Measurements from ENCODE around the gene SMIM35. TPM values are rescaled to one million over a fixed set of nuclear protein-coding genes. Genes with fewer than 3 reads are reported as not detected.

Gene SMIM35
- total RNA-seq, 4 donors from 2014 or later: not detected

- Histone ChIP-seq H3K27ac (no peak overlapping the region), H3K36me3 (no peaks in the 10 kb centered on the region), H3K9me3 (no peaks in the 10 kb centered on the region), H3K27me3 (peaks cover 13% of the 10 kb centered on the region), H3K4me3 (no peak overlapping the region), H3K4me1 (peaks cover 14% of the 10 kb centered on the region)
- TF ChIP-seq CTCF (IDR thresholded peaks at IDR 0.05) (no peak), POLR2AphosphoS5 (IDR thresholded peaks at IDR 0.05) (no peak), EP300 (IDR thresholded peaks at IDR 0.05) (no peak), POLR2A (IDR thresholded peaks at IDR 0.05) (no peak)
- DNase-seq (ENCODE audit: low spot score in 2 of 2): no peak
These were observed 2.1 kb downstream of the SMIM35 start for GRCh38 chr11:118084656-118085055.

- H3K9me3 ChIP-seq: no peaks in the 10 kb centered on the region
- peaks cover 18% of the 10 kb centered on the region for H3K4me1 ChIP-seq
- TF ChIP-seq POLR2AphosphoS5 (IDR thresholded peaks at IDR 0.05) (no peak), POLR2A (IDR thresholded peaks at IDR 0.05) (no peak), CTCF (IDR thresholded peaks at IDR 0.05) (no peak), EP300 (IDR thresholded peaks at IDR 0.05) (no peak)
- WGBS: 18% methylated on average over 4 of the region's 4 CpGs
- H3K36me3 ChIP-seq: no peaks in the 10 kb centered on the region
- no peak overlapping the region for H3K4me3 ChIP-seq
- H3K27ac ChIP-seq: no peak overlapping the region
- DNase-seq (ENCODE audit: low spot score in 2 of 2): no peak
- peaks cover 17% of the 10 kb centered on the region for H3K27me3 ChIP-seq
These were observed 2.5 kb downstream of the SMIM35 start for GRCh38 chr11:118084247-118084646.

- H3K9me3 ChIP-seq: no peaks in the 10 kb centered on the region
- no peak overlapping the region for H3K27ac ChIP-seq
- peaks cover 23% of the 10 kb centered on the region for H3K27me3 ChIP-seq
- H3K4me3 ChIP-seq: no peak overlapping the region
- WGBS: 69% methylated on average over 20 of the region's 21 CpGs
- H3K4me1 ChIP-seq: peaks cover 20% of the 10 kb centered on the region
- DNase-seq (ENCODE audit: low spot score in 2 of 2): no peak
- TF ChIP-seq CTCF (IDR thresholded peaks at IDR 0.05) (no peak), POLR2AphosphoS5 (IDR thresholded peaks at IDR 0.05) (no peak), POLR2A (IDR thresholded peaks at IDR 0.05) (no peak), EP300 (IDR thresholded peaks at IDR 0.05) (no peak)
- no peaks in the 10 kb centered on the region for H3K36me3 ChIP-seq
These were observed 3.7 kb downstream of the SMIM35 start for GRCh38 chr11:118082880-118083552.

- 81% methylated on average over 18 of the region's 18 CpGs for WGBS
- no peaks in the 10 kb centered on the region for H3K36me3 ChIP-seq
These were observed 5.4 kb downstream of the SMIM35 start for GRCh38 chr11:118081241-118081958.

More at GRCh38 chr11:118081241-118081958, 5.4 kb downstream of the SMIM35 start:
- no peak overlapping the region for H3K4me3 ChIP-seq
- no peak for TF ChIP-seq POLR2A (IDR thresholded peaks at IDR 0.05)
- TF ChIP-seq POLR2AphosphoS5 (IDR thresholded peaks at IDR 0.05): no peak
- no peak for TF ChIP-seq CTCF (IDR thresholded peaks at IDR 0.05)
- no peak for TF ChIP-seq EP300 (IDR thresholded peaks at IDR 0.05)
- H3K4me1 ChIP-seq: peaks cover 20% of the 10 kb centered on the region
- no peak overlapping the region for H3K27ac ChIP-seq
- no peaks in the 10 kb centered on the region for H3K9me3 ChIP-seq
- peaks cover 17% of the 10 kb centered on the region for H3K27me3 ChIP-seq
- DNase-seq (ENCODE audit: low spot score in 2 of 2): no peak
